H9 (cell line): Measurements from ENCODE around the gene GRID1. TPM values are rescaled to one million over a fixed set of nuclear protein-coding genes. Genes with fewer than 3 reads are reported as not detected.

Experiments used
- DNase-seq: peaks from one replicate; pipeline ENCODE4 v3.0.0-alpha.2; 2017
- H2AFZ ChIP-seq: one replicate; pipeline ENCODE4 v1.6.1; 2013; ENCODE audit warnings: mild to moderate bottlenecking, low read length, control low read depth, moderate library complexity
- H2AK5ac ChIP-seq: 2 replicates; pipeline ENCODE4 v1.6.1; 2013; ENCODE audit warnings: low read length, control low read depth, mixed read lengths; ENCODE audit not compliant: insufficient read length
- H2BK120ac ChIP-seq: one replicate; pipeline ENCODE4 v1.6.1; 2013; ENCODE audit warnings: low read depth, mild to moderate bottlenecking, low read length, control low read depth, inconsistent platforms; ENCODE audit not compliant: poor library complexity, severe bottlenecking
- H2BK12ac ChIP-seq: 2 replicates; pipeline ENCODE4 v1.6.1; 2013; ENCODE audit warnings: low read length, control low read depth, mixed read lengths, low read depth; ENCODE audit not compliant: insufficient read length
- H2BK15ac ChIP-seq: 2 replicates; pipeline ENCODE4 v1.6.1; 2013; ENCODE audit warnings: low read depth, low read length, control low read depth
- H2BK20ac ChIP-seq: one replicate; pipeline ENCODE4 v1.6.1; 2013; ENCODE audit warnings: low read depth, mild to moderate bottlenecking, low read length, control low read depth, inconsistent platforms; ENCODE audit not compliant: poor library complexity, severe bottlenecking
- H2BK5ac ChIP-seq: 2 replicates; pipeline ENCODE4 v1.6.1; 2013; ENCODE audit warnings: low read length, control low read depth, mixed read lengths; ENCODE audit not compliant: insufficient read length
- H3K14ac ChIP-seq: 2 replicates; pipeline ENCODE4 v1.6.1; 2013; ENCODE audit warnings: low read length, control low read depth; ENCODE audit not compliant: insufficient read depth
- H3K18ac ChIP-seq: 2 replicates; pipeline ENCODE4 v1.6.1; 2013; ENCODE audit warnings: low read depth, mild to moderate bottlenecking, mixed read lengths, low read length, control low read depth; ENCODE audit not compliant: insufficient read length
- H3K23ac ChIP-seq: 2 replicates; pipeline ENCODE4 v1.6.1; 2013; ENCODE audit warnings: low read length, control low read depth, mixed read lengths, low read depth; ENCODE audit not compliant: insufficient read length
- H3K23me2 ChIP-seq: 2 replicates; pipeline ENCODE4 v1.6.1; 2013; ENCODE audit warnings: low read depth, mild to moderate bottlenecking, mixed read lengths, low read length, control low read depth; ENCODE audit not compliant: insufficient read length, poor library complexity, severe bottlenecking
- H3K27ac ChIP-seq: 2 replicates; pipeline ENCODE4 v1.5.1; 2013; ENCODE audit warnings: low read length, control low read depth, mixed read lengths, low read depth; ENCODE audit not compliant: insufficient read length
- H3K27me3 ChIP-seq: 2 replicates; pipeline ENCODE4 v1.6.1; 2013; ENCODE audit warnings: low read length, control low read depth, inconsistent platforms; ENCODE audit not compliant: insufficient read depth
- H3K4ac ChIP-seq: 2 replicates; pipeline ENCODE4 v1.6.1; 2013; ENCODE audit warnings: low read depth, mild to moderate bottlenecking, control low read depth, inconsistent platforms, low read length, moderate library complexity
- H3K4me1 ChIP-seq: 2 replicates; pipeline ENCODE4 v1.6.1; 2013; ENCODE audit warnings: low read length, control low read depth, inconsistent platforms; ENCODE audit not compliant: insufficient read depth
- H3K4me2 ChIP-seq: 2 replicates; pipeline ENCODE4 v1.6.1; 2013; ENCODE audit warnings: low read length, control low read depth, mixed read lengths; ENCODE audit not compliant: insufficient read length, insufficient read depth
- H3K56ac ChIP-seq: 2 replicates; pipeline ENCODE4 v1.6.1; 2013; ENCODE audit warnings: low read depth, mild to moderate bottlenecking, mixed read lengths, low read length, control low read depth; ENCODE audit not compliant: insufficient read length
- H3K79me1 ChIP-seq: 2 replicates; pipeline ENCODE4 v1.6.1; 2013; ENCODE audit warnings: low read depth, mild to moderate bottlenecking, moderate library complexity, low read length, control low read depth, inconsistent platforms; ENCODE audit not compliant: insufficient read depth, poor library complexity, severe bottlenecking
- H3K79me2 ChIP-seq: 2 replicates; pipeline ENCODE4 v1.6.1; 2013; ENCODE audit warnings: low read length, control low read depth, inconsistent platforms; ENCODE audit not compliant: insufficient read depth
- H3K9ac ChIP-seq: 2 replicates; pipeline ENCODE4 v1.6.1; 2013; ENCODE audit warnings: low read length, control low read depth, mixed read lengths; ENCODE audit not compliant: insufficient read length; ENCODE audit errors: extremely low read depth
- H3K9me3 ChIP-seq: one replicate; pipeline ENCODE4 v1.6.1; 2013; ENCODE audit warnings: low read depth, low read length, inconsistent platforms; ENCODE audit not compliant: control insufficient read depth
- H3T11ph ChIP-seq: one replicate; pipeline ENCODE4 v1.6.1; 2013; ENCODE audit warnings: mild to moderate bottlenecking, low read length, control low read depth, inconsistent platforms
- H4K20me1 ChIP-seq: one replicate; pipeline ENCODE4 v1.6.1; 2013; ENCODE audit not compliant: control insufficient read depth, insufficient read length, insufficient read depth
- H4K5ac ChIP-seq: 2 replicates; pipeline ENCODE4 v1.6.1; 2013; ENCODE audit warnings: low read depth, mild to moderate bottlenecking, mixed read lengths, low read length, control low read depth; ENCODE audit not compliant: insufficient read length
- H4K8ac ChIP-seq: replicated peaks from 2 replicates; pipeline ENCODE4 v1.6.1; 2013; ENCODE audit warnings: low read length, control low read depth, mixed read lengths, low read depth; ENCODE audit not compliant: insufficient read length
- H4K91ac ChIP-seq: 2 replicates; pipeline ENCODE4 v1.6.1; 2013; ENCODE audit warnings: low read depth, mild to moderate bottlenecking, moderate library complexity, mixed read lengths, low read length, control low read depth; ENCODE audit not compliant: insufficient read length
- H3K27ac Mint-ChIP-seq, 3 experiments: 2 replicates in 2 of 3; 3 replicates in 1 of 3; pipeline ENCODE4 v1.8.0; 2020 to 2021; ENCODE audit warnings: mixed read lengths in 3 of 3, mild to moderate bottlenecking in 1 of 3, moderate library complexity in 1 of 3
- H3K27me3 Mint-ChIP-seq: 2 replicates; pipeline ENCODE4 v1.8.0; 2021; ENCODE audit warnings: low read depth, mild to moderate bottlenecking, moderate library complexity, mixed read lengths
- H3K36me3 Mint-ChIP-seq, 3 experiments: 2 replicates in 2 of 3; 3 replicates in 1 of 3; pipeline ENCODE4 v1.8.0; 2020 to 2021; ENCODE audit warnings: low read depth in 3 of 3, mixed read lengths in 3 of 3; ENCODE audit not compliant: insufficient read depth in 1 of 3
- H3K4me1 Mint-ChIP-seq, 2 experiments: 2 replicates each; pipeline ENCODE4 v1.8.0; 2020; ENCODE audit warnings: mixed read lengths in 2 of 2
- H3K4me3 Mint-ChIP-seq, 2 experiments: 2 replicates in 1 of 2; 3 replicates in 1 of 2; pipeline ENCODE4 v1.8.0; 2020 to 2021; ENCODE audit warnings: mild to moderate bottlenecking in 2 of 2, mixed read lengths in 2 of 2, moderate library complexity in 1 of 2
- H3K9me3 Mint-ChIP-seq, 2 experiments: 2 replicates in 1 of 2; 3 replicates in 1 of 2; pipeline ENCODE4 v1.8.0; 2020; ENCODE audit warnings: mild to moderate bottlenecking in 2 of 2, mixed read lengths in 2 of 2, moderate library complexity in 1 of 2
- WGBS: extraction: QIAGEN DNeasy Blood & Tissue Kit; methylation state at CpG from one replicate; pipeline ENCODE4 v1.1.7; 2013; ENCODE audit warnings: missing lambda C conversion rate, low lambda C conversion rate, mixed read lengths; ENCODE audit not compliant: insufficient read length; ENCODE audit errors: extremely low coverage; 5-methylcytosine and 5-hydroxymethylcytosine counted together
- total RNA-seq: library from RNA; stranded (reverse); gene quantifications from 2 replicates; pipeline ENCODE4 v1.2.1, GENCODE V29; 2021
- TF ChIP-seq, protein P1 (sequence below): fragments of 200-600 bp; sonication (generic); conservative IDR thresholded peaks from 3 replicates; pipeline ENCODE4 v1.8.0; 2021; ENCODE audit warnings: antibody characterized with exemption, mild to moderate bottlenecking

Gene GRID1
- total RNA-seq, 1 experiment from 2014 or later = 0.35 TPM

DNA sequence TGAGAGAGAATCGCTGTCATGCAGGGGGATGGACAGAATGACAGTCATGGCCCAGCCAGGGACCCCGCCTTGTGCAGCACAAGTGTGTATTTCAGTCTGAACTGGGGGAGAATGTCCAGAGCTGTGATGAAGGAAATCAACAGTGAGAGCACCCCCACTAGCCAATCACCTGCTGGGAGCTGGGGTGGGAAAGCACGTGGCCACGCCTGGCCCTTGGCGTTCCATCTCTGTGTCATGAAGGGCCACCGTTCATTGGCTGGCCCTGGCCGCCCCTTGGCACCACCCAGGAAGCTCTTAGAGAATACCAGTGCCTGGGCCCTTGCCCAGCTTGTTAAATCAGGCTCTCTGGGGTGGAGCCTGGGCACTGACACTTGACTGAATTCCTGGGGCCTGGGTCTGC is 22.8 kb downstream of the GRID1 start:
- no peak overlapping the region for H3K18ac ChIP-seq
- H3K56ac ChIP-seq = no peak overlapping the region
- Mint-ChIP-seq H3K36me3 (peaks cover 0 to 1% (median 0%) of the 10 kb centered on the region in 3 experiments; a peak in 2 of 7 replicates), H3K9me3 (peaks cover 0 to 3% of the 10 kb centered on the region in 2 experiments; a peak in 1 of 5 replicates), H3K4me1 (peaks cover 26 to 35% of the 10 kb centered on the region in 2 experiments), H3K27ac (no peak overlapping the region), H3K27me3 (peaks cover 1% of the 10 kb centered on the region; the same call in 1 of the 2 replicates), H3K4me3 (no peak overlapping the region)
- H3K4me2 ChIP-seq = no peak overlapping the region
- no peak overlapping the region for H2AK5ac ChIP-seq
- H3K27ac ChIP-seq = no peak overlapping the region
- H3K9me3 ChIP-seq = no peaks in the 10 kb centered on the region
- no peaks in the 10 kb centered on the region for H4K20me1 ChIP-seq
- no peak overlapping the region for H2BK5ac ChIP-seq
- no peak overlapping the region for H2BK15ac ChIP-seq
- TF ChIP-seq, protein P1, sequence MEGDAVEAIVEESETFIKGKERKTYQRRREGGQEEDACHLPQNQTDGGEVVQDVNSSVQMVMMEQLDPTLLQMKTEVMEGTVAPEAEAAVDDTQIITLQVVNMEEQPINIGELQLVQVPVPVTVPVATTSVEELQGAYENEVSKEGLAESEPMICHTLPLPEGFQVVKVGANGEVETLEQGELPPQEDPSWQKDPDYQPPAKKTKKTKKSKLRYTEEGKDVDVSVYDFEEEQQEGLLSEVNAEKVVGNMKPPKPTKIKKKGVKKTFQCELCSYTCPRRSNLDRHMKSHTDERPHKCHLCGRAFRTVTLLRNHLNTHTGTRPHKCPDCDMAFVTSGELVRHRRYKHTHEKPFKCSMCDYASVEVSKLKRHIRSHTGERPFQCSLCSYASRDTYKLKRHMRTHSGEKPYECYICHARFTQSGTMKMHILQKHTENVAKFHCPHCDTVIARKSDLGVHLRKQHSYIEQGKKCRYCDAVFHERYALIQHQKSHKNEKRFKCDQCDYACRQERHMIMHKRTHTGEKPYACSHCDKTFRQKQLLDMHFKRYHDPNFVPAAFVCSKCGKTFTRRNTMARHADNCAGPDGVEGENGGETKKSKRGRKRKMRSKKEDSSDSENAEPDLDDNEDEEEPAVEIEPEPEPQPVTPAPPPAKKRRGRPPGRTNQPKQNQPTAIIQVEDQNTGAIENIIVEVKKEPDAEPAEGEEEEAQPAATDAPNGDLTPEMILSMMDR = no peak
- no peaks in the 10 kb centered on the region for H3K23me2 ChIP-seq
- no peak overlapping the region for H4K5ac ChIP-seq
- no peak overlapping the region for H3K4ac ChIP-seq
- H3K23ac ChIP-seq = no peak overlapping the region
- H3K79me2 ChIP-seq = no peaks in the 10 kb centered on the region
- H2BK12ac ChIP-seq = no peak overlapping the region
- H2BK20ac ChIP-seq = no peak overlapping the region
- no peaks in the 10 kb centered on the region for H3K27me3 ChIP-seq
- H3K9ac ChIP-seq = no peak overlapping the region
- no peaks in the 10 kb centered on the region for H3K79me1 ChIP-seq
- DNase-seq = no peak
- no peak overlapping the region for H2BK120ac ChIP-seq
- H4K8ac ChIP-seq = no peak overlapping the region
- no peak overlapping the region for H3T11ph ChIP-seq
- no peak overlapping the region for H3K14ac ChIP-seq
- H4K91ac ChIP-seq = no peak overlapping the region
- WGBS = no CpG with 5 or more reads among the region's 7 CpGs
- peaks cover 2% of the 10 kb centered on the region; the same call in 1 of the 2 replicates for H3K4me1 ChIP-seq
- H2AFZ ChIP-seq = no peak overlapping the region
